GM12801 (cell line): ENCODE measurements around the gene ZNF141.

Experiments used
- TF ChIP-seq, protein P1 (sequence below): IDR thresholded peaks from one replicate; pipeline ENCODE4 v1.5.1; 2011; ENCODE audit warnings: control low read depth; ENCODE audit not compliant: insufficient read length; ENCODE audit errors: extremely low read depth

ZNF141 gene

DNA sequence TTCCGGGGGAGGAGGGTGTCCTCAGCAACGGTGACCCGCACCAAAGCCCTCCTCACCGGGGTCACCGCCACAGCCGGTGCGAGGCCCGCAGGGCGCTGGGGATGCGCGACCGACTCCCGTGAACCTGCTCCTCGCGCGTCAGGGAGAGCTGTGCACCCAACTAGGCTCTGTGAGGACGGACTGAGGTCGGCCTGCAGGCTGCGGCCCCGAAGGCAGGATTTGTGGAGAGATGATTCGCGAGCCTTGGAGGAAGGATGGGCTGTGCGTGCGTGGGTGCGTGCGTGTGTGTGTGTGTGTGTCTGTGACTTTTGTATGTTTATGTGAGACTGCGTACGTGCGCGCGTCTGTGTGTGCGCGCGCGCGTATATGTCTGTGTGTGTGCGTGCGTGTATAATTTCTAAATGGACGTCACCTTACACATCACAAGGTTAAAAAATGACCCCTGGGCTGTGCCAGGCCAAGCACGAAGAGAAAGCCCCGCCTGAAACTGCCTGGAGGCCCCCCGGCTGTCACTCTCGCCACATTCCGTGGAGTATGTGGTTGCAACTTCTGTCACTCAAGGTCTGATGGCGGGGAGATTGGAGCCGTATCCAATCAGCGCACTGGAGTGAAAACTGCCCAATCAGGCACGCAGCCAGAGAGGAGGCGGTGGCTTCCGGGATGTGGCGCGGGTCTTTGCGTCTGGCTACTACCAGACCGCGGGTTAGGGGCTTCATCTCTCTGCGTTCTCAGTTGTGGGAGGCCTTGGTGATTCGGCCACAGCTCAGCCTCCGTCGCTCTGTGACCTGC lies at the start of gene ZNF141:
ZNF141 (plus strand) TSS at position 672 of the 789 bp plus-strand sequence. CDS start 170 bp downstream, outside the sequence.
- TF ChIP-seq, protein P1, sequence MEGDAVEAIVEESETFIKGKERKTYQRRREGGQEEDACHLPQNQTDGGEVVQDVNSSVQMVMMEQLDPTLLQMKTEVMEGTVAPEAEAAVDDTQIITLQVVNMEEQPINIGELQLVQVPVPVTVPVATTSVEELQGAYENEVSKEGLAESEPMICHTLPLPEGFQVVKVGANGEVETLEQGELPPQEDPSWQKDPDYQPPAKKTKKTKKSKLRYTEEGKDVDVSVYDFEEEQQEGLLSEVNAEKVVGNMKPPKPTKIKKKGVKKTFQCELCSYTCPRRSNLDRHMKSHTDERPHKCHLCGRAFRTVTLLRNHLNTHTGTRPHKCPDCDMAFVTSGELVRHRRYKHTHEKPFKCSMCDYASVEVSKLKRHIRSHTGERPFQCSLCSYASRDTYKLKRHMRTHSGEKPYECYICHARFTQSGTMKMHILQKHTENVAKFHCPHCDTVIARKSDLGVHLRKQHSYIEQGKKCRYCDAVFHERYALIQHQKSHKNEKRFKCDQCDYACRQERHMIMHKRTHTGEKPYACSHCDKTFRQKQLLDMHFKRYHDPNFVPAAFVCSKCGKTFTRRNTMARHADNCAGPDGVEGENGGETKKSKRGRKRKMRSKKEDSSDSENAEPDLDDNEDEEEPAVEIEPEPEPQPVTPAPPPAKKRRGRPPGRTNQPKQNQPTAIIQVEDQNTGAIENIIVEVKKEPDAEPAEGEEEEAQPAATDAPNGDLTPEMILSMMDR, result no peak

DNA sequence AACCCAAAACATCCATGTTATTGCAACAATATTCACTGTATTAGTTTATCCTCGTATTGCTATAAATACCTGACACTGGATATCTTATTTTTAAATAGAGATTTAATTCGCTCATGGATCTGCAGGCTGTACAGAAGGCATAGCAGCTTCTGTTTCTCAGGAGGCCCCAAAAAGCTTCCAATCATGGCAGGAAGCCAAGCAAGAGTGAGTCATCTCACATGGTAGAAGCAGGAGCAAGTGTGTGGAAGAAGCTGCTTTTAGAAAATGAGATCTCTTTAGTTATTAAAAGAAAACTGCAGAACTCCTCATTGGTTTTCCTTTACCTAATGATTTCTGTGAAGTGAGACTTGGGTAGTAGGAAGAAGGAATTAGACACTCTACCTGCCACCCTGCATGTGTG lies 48.7 kb upstream of the ZNF141 start:
- TF ChIP-seq, protein P1, result no peak

DNA sequence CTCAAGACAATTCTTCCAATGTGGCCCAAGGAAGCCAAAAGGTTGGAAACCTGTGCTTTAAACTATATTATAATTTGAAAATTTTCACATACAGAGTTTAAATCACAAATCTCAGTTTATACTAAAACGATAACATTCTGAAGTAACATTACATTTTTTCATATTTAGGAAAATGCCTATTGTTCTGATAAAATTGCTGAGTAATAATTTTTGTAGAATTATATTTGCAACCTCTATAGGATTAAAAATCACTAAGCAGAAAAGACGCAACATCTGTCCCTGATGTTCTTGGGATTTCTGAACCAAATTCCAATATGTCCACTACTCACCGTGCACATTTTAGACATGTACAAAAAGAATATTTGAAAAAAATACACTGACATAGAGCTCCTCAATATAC lies 42.9 kb upstream of the ZNF141 start:
- TF ChIP-seq, protein P1, result no peak

DNA sequence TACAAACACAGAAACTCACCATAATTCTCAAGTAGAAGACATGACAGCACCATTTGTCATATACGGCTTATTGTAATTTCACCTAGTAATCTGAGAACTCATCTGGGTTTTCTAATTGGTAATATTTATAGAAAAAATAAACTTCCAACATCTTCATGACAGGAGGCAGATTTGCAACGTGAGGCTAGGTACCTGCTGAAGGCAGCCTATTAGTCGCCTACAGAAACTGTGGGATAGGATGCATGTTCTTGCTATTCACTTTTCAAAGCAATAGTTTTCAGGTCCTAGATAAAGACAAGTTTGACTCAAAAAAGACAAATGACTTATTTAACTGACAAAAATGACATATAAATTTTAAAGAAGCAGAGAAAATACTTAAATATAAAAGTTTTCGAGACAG lies 35.2 kb upstream of the ZNF141 start:
- TF ChIP-seq, protein P1, result no peak

DNA sequence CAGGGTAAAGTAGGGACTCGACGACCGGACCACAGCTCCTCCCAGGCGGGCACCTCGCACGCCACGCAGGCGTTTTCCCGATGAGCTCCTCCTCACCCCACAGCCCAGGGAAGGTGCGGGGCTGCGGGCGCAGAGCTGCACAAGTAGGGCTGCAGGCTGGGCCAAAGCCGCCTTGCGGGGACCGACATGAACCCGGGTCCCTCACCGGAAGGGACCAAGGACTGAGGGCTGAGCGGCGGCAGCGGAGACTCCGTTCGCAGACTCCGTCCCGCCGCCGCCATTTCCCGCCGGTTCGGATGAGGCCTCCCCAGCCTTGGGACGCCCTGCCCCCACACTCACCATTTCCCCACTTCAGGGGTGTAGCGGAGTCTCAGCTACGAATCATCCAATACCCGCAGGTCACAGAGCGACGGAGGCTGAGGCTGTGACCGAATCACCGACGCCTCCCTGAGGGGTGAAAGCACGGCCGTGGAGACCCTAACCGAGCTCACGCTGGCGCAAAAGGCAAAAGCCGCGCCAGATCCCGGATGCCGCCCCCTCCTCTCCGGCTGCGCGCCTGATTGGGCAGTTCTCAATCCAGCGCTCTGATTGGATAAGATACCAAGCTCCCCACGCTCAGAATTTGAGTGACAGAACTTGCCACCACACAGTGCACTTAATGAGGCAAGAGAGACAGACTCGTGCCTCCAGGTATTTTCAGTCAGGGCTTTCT lies 32.5 kb upstream of the ZNF141 start, which contains the start of gene ZNF732:
ZNF732 (minus strand) TSS at position 506 of the 712 bp plus-strand sequence; CDS start at position 342, 164 bp downstream.
- TF ChIP-seq, protein P1, result no peak

DNA sequence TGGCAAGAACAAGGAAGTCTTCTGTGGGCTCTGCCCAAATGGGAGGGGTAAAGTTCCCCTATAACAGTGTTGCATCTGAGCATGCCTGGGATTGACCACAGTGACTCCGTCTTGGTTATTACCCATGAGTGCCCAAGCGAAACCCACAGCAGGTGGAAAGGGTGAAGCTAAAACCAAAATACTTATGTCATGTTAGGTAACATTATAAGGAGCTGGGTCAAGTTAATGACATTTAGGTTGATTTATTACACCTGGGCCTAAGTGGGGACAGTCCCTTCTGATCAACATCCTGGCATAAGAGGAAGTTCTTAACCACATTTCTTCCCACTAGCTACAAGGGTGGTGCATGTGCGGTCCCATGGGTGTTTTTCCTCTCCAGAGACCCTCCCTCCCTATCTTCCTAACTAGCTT lies 31.1 kb upstream of the ZNF141 start:
- TF ChIP-seq, protein P1, result no peak

DNA sequence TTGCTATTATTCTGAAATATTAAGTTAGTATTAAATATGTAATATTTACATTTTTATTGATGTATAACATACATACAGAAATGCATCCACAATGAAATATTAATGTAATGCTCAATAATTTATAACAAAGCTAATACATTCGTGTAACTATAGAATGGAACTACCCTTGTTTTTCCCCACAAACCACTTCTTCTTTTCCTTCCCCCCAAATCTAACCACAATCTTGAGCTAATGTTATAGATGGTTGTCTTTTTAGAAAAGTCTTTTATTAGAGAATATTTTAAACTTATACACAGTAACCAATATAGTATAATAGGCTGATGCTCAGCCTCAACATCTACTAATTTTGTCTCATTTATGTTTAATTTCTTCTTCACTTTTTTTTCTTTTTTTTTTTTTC lies 27.8 kb upstream of the ZNF141 start:
- TF ChIP-seq, protein P1, result no peak
